Keratinocyte (primary cell): Measurements from ENCODE around the gene TRMT10C.

Source experiments
- CTCF ChIP-seq, 3 experiments: IDR thresholded peaks in 1 of 3; conservative IDR thresholded peaks in 1 of 3; optimal IDR thresholded peaks in 1 of 3; 2 replicates in 2 of 3; 3 replicates in 1 of 3; pipeline versions ENCODE3 to v1.5.1; 2011; ENCODE audit warnings: low read length in 3 of 3, mild to moderate bottlenecking in 3 of 3, moderate library complexity in 2 of 3, control low read depth in 1 of 3, inconsistent platforms in 1 of 3; ENCODE audit not compliant: insufficient read depth in 2 of 3; ENCODE audit errors: extremely low read depth in 1 of 3
- EZH2 ChIP-seq: IDR thresholded peaks from one replicate; pipeline ENCODE4 v1.6.1; 2012; ENCODE audit warnings: inconsistent platforms, mild to moderate bottlenecking, low read length, moderate library complexity

GRCh38 chr3:101611023-101611422 lies 49.4 kb downstream of the TRMT10C start:
- TF ChIP-seq CTCF (optimal IDR thresholded peaks at IDR 0.05 in 1 of 3, IDR thresholded peaks at IDR 0.05 in 1 of 3, conservative IDR thresholded peaks at IDR 0.05 in 1 of 3; ENCODE audit: extremely low read depth in 1 of 3, insufficient read depth in 2 of 3, low read length in 3 of 3) = no peak
- no peak for TF ChIP-seq EZH2
